HEK293T (cell line): ENCODE results near the gene SH3BP5L.

Source experiments
- CTCF ChIA-PET: fragments of 350-600 bp; formaldehyde crosslinking; extraction: SDS; loops from one replicate; lab custom pipeline; 2021; ENCODE audit warnings: antibody characterized with exemption, inconsistent platforms; lab: Yijun Ruan, JAX
- POLR2A ChIA-PET: fragments of 350-600 bp; formaldehyde crosslinking; extraction: SDS; loops from one replicate; lab custom pipeline; 2020; ENCODE audit warnings: antibody characterized with exemption, inconsistent platforms; lab: Yijun Ruan, JAX
- DNase-seq: peaks from one replicate; pipeline ENCODE4 v3.0.0; 2012; ENCODE audit warnings: mixed read lengths; ENCODE audit errors: extremely low spot score
- ARNT ChIP-seq: fragments of 450-650 bp; IDR thresholded peaks from 2 replicates; pipeline ENCODE4 v1.6.1; 2017; ENCODE audit warnings: mild to moderate bottlenecking
- BHLHE40 ChIP-seq: fragments of 450-650 bp; IDR thresholded peaks from 2 replicates; pipeline ENCODE4 v1.6.1; 2016; ENCODE audit warnings: mild to moderate bottlenecking, moderate library complexity, borderline replicate concordance
- CTBP1 ChIP-seq: fragments of 450-650 bp; IDR thresholded peaks from 2 replicates; pipeline ENCODE4 v1.6.1; 2016; ENCODE audit warnings: borderline replicate concordance
- ELF4 ChIP-seq: fragments of 450-650 bp; IDR thresholded peaks from 2 replicates; pipeline ENCODE4 v1.6.1; 2017; ENCODE audit warnings: antibody characterized with exemption
- FOXA1 ChIP-seq: fragments of 450-650 bp; IDR thresholded peaks from 2 replicates; pipeline ENCODE4 v1.6.1; 2016; ENCODE audit warnings: mild to moderate bottlenecking
- FOXK2 ChIP-seq: fragments of 450-650 bp; IDR thresholded peaks from 2 replicates; pipeline ENCODE4 v1.6.1; 2016; ENCODE audit warnings: mild to moderate bottlenecking
- FOXM1 ChIP-seq: fragments of 450-650 bp; IDR thresholded peaks from 2 replicates; pipeline ENCODE4 v1.6.1; 2017; ENCODE audit warnings: mild to moderate bottlenecking, borderline replicate concordance
- HDGF ChIP-seq: fragments of 450-650 bp; IDR thresholded peaks from 2 replicates; pipeline ENCODE4 v1.6.1; 2017; ENCODE audit warnings: antibody characterized with exemption, borderline replicate concordance
- L3MBTL2 ChIP-seq: fragments of 450-650 bp; conservative IDR thresholded peaks from 2 replicates; pipeline ENCODE4 v1.6.1; 2016; ENCODE audit warnings: mild to moderate bottlenecking
- LEF1 ChIP-seq: fragments of 450-650 bp; IDR thresholded peaks from 2 replicates; pipeline ENCODE4 v1.6.1; 2017; ENCODE audit warnings: mild to moderate bottlenecking, borderline replicate concordance
- NFRKB ChIP-seq: fragments of 450-650 bp; IDR thresholded peaks from 2 replicates; pipeline ENCODE4 v1.6.1; 2016; ENCODE audit warnings: mild to moderate bottlenecking, moderate library complexity
- PKNOX1 ChIP-seq: fragments of 450-650 bp; IDR thresholded peaks from 2 replicates; pipeline ENCODE4 v1.6.1; 2016
- SP1 ChIP-seq: fragments of 450-650 bp; IDR thresholded peaks from 2 replicates; pipeline ENCODE4 v1.6.1; 2017
- SUZ12 ChIP-seq: fragments of 450-650 bp; IDR thresholded peaks from 2 replicates; pipeline ENCODE4 v1.6.1; 2016; ENCODE audit warnings: mild to moderate bottlenecking
- TARDBP ChIP-seq: fragments of 450-650 bp; IDR thresholded peaks from 2 replicates; pipeline ENCODE4 v1.6.1; 2016
- ZNF384 ChIP-seq: fragments of 450-650 bp; IDR thresholded peaks from 2 replicates; pipeline ENCODE4 v1.6.1; 2016

Gene SH3BP5L

DNA sequence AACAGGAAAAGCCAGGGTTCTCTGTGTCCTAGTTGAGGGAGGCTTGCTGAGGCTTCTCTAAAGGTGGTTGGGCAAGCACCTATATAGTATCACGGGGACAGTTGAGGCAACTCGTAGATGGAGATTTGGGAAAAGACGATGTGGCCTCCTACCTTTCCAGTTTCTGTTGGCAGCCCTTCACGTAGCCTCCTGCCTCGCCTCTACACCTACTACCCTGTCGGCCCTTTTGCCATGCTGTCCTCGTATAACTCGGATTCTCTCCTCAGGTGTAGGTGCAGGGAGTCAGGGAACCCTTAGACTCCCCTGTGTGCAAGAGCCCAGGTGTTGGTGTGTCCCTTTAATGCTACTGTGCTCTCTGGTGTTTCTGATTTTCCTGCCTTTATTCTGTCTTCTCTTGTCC, 22.9 kb upstream of the SH3BP5L start:
- ChIA-PET CTCF (no interaction called here), POLR2A (no interaction called here)
- TF ChIP-seq PKNOX1 (no peak), BHLHE40 (no peak), SP1 (no peak), L3MBTL2 (no peak), SUZ12 (no peak), LEF1 (no peak), NFRKB (no peak), FOXA1 (no peak), FOXM1 (no peak), CTBP1 (no peak)

DNA sequence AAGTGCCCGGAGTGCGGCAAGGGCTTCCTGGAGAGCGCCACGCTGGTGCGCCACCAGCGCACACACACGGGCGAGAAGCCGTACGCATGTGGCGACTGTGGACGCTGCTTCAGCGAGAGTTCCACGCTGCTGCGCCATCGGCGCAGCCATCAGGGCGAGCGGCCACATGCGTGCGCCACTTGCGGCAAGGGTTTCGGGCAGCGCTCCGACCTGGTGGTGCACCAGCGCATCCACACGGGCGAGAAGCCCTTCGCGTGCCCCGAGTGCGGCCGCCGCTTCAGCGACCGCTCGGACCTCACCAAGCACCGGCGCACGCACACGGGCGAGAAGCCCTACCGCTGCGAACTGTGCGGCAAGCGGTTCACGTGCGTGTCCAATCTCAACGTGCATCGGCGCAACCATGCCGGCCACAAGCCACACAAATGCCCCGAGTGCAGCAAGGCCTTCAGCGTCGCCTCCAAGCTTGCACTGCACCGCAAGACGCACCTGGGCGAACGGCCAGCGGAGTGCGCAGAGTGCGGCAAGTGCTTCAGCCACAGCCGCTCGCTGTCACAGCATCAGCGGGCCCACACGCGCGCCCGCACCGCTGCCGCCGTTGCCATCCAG, 22.3 kb upstream of the SH3BP5L start:
- ChIA-PET POLR2A (no interaction called here), CTCF (no interaction called here)
- DNase-seq, result no peak
- TF ChIP-seq L3MBTL2 (no peak), ELF4 (no peak), HDGF (no peak)

More for the DNA sequence above, 22.9 kb upstream of the SH3BP5L start:
- no peak for DNase-seq

DNA sequence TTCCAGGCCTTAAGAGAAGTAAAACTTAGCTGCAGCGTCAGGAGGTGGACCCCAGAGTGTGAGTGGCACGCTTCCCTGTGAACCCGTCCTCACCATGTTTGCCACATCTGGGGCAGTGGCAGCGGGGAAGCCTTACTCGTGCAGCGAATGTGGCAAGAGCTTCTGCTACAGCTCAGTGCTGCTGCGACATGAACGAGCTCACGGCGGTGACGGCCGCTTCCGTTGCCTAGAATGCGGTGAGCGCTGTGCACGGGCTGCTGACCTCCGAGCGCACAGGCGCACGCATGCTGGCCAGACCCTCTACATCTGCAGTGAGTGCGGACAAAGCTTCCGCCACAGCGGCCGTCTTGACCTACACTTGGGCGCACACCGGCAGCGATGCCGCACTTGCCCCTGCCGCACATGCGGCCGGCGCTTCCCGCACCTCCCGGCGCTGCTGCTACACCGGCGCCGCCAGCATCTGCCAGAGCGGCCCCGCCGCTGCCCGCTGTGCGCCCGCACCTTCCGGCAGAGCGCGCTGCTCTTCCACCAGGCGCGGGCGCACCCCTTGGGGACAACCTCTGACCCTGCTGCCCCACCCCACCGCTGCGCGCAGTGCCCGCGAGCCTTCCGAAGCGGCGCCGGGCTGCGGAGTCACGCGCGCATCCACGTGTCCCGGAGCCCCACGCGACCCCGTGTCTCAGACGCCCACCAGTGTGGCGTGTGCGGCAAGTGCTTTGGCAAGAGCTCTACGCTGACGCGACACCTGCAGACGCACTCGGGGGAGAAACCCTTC, 21.7 kb upstream of the SH3BP5L start:
- DNase-seq, result no peak
- TF ChIP-seq ELF4, result no peak
- no peak for TF ChIP-seq FOXA1
- no peak for TF ChIP-seq TARDBP
- TF ChIP-seq PKNOX1, result no peak
- TF ChIP-seq HDGF, result no peak
- no peak for TF ChIP-seq NFRKB
- TF ChIP-seq CTBP1, result no peak
- no peak for TF ChIP-seq LEF1
- no peak for TF ChIP-seq FOXK2
- TF ChIP-seq L3MBTL2, result no peak
- TF ChIP-seq ZNF384, result no peak
- ChIA-PET POLR2A (no interaction called here), CTCF (no interaction called here)

DNA sequence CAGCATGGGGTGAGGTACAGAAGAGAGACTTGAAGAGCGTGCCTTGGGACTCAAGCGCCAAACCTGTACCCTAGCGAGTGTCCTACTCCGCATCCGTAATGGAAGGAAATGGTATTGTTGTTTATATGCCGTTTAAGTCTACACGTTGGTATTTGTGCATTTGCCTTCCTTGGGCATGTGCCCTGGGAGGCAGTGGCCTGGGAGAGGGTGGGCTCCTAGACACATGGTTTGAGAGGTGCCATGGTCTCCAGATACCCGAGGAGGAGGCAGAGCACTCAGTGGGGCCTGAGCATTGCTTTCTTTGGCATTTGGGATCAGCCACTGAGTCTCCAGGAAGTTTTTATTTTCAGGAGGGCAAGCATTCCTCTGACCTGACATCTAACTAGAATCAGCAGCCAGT, 18.8 kb upstream of the SH3BP5L start:
- POLR2A ChIA-PET, result no interaction called here
- DNase-seq, result no peak
- CTCF ChIA-PET, result no interaction called here
- TF ChIP-seq FOXM1 (no peak), BHLHE40 (no peak), SP1 (no peak)

DNA sequence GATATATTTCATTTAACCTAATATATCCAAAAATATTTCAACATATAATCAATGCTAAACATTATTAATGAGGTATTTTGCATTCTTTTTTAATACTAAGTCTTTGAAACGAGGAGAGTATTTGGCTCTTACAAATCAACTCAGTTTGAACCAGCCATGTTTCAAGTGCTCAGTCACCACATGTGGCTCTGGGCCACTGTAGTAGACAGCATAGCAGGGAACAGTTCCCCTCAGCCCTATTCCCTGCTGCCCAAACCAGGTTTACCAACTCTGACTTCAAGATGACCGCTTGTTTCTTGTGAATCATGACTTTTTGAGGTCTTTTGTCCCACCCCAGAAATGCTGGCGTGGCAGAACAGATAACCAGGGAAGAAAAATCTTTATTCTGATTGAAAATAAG, 18.0 kb upstream of the SH3BP5L start:
- ChIA-PET POLR2A (no interaction called here), CTCF (no interaction called here)
- TF ChIP-seq HDGF (no peak), LEF1 (no peak), CTBP1 (no peak), FOXA1 (no peak), SP1 (no peak), SUZ12 (no peak), NFRKB (no peak), L3MBTL2 (no peak), TARDBP (no peak), ELF4 (no peak), BHLHE40 (no peak), ZNF384 (no peak)
- no peak for DNase-seq

- CTCF ChIA-PET, result no interaction called here
- DNase-seq, result no peak
- POLR2A ChIA-PET, result no interaction called here
- TF ChIP-seq SP1, result no peak
- TF ChIP-seq FOXM1, result no peak
- no peak for TF ChIP-seq SUZ12
- no peak for TF ChIP-seq ARNT
- no peak for TF ChIP-seq PKNOX1
Measured at GRCh38 chr1:248842781-248843331, 17.1 kb upstream of the SH3BP5L start.
